ENCODE results near the gene FGF7. TPM values are rescaled to one million over a fixed set of nuclear protein-coding genes. Genes with fewer than 3 reads are reported as not detected.
"Not testable (repeated sequence)": the region's sequence is repeated elsewhere in the genome, so short reads cannot be mapped to it uniquely, and the experiment has no call there.

The FGF7 gene
- total RNA-seq, 1 experiment from 2014 or later = 0.15 TPM

DNA sequence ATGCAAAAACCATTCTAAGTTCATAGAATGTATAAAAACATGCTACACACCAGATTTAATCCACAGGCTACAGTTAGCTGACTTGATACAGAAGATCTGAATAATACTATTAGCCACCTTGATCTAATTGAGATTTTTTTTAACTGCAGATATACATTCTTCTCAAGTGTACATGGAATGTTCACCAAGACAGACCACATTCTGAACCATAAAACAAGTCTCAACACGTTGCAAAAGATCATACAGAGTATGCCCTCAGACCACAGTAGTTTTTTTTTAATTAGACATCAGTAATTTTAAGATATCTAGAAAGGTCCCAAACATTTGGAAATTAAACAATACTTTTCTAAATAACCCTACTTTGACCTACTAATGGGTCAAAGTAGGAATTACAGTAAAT lies 83.3 kb downstream of the FGF7 start (continued):
- TF ChIP-seq, protein P1, sequence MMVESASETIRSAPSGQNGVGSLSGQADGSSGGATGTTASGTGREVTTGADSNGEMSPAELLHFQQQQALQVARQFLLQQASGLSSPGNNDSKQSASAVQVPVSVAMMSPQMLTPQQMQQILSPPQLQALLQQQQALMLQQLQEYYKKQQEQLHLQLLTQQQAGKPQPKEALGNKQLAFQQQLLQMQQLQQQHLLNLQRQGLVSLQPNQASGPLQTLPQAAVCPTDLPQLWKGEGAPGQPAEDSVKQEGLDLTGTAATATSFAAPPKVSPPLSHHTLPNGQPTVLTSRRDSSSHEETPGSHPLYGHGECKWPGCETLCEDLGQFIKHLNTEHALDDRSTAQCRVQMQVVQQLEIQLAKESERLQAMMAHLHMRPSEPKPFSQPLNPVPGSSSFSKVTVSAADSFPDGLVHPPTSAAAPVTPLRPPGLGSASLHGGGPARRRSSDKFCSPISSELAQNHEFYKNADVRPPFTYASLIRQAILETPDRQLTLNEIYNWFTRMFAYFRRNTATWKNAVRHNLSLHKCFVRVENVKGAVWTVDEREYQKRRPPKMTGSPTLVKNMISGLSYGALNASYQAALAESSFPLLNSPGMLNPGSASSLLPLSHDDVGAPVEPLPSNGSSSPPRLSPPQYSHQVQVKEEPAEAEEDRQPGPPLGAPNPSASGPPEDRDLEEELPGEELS (CRISPR knock-in tag; IDR thresholded peaks at IDR 0.05) = no peak
- TF ChIP-seq, protein P2, sequence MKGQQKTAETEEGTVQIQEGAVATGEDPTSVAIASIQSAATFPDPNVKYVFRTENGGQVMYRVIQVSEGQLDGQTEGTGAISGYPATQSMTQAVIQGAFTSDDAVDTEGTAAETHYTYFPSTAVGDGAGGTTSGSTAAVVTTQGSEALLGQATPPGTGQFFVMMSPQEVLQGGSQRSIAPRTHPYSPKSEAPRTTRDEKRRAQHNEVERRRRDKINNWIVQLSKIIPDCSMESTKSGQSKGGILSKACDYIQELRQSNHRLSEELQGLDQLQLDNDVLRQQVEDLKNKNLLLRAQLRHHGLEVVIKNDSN (CRISPR knock-in tag; IDR thresholded peaks at IDR 0.05) = no peak
- TF ChIP-seq, protein P3, sequence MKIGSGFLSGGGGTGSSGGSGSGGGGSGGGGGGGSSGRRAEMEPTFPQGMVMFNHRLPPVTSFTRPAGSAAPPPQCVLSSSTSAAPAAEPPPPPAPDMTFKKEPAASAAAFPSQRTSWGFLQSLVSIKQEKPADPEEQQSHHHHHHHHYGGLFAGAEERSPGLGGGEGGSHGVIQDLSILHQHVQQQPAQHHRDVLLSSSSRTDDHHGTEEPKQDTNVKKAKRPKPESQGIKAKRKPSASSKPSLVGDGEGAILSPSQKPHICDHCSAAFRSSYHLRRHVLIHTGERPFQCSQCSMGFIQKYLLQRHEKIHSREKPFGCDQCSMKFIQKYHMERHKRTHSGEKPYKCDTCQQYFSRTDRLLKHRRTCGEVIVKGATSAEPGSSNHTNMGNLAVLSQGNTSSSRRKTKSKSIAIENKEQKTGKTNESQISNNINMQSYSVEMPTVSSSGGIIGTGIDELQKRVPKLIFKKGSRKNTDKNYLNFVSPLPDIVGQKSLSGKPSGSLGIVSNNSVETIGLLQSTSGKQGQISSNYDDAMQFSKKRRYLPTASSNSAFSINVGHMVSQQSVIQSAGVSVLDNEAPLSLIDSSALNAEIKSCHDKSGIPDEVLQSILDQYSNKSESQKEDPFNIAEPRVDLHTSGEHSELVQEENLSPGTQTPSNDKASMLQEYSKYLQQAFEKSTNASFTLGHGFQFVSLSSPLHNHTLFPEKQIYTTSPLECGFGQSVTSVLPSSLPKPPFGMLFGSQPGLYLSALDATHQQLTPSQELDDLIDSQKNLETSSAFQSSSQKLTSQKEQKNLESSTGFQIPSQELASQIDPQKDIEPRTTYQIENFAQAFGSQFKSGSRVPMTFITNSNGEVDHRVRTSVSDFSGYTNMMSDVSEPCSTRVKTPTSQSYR (CRISPR knock-in tag; IDR thresholded peaks at IDR 0.05) = no peak
- TF ChIP-seq, protein P4, sequence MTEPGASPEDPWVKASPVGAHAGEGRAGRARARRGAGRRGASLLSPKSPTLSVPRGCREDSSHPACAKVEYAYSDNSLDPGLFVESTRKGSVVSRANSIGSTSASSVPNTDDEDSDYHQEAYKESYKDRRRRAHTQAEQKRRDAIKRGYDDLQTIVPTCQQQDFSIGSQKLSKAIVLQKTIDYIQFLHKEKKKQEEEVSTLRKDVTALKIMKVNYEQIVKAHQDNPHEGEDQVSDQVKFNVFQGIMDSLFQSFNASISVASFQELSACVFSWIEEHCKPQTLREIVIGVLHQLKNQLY (CRISPR knock-in tag; IDR thresholded peaks at IDR 0.05) = no peak
- TF ChIP-seq FOXP1 (CRISPR knock-in tag; IDR thresholded peaks at IDR 0.05; ENCODE audit: borderline replicate concordance) = no peak
- TF ChIP-seq, protein P5, sequence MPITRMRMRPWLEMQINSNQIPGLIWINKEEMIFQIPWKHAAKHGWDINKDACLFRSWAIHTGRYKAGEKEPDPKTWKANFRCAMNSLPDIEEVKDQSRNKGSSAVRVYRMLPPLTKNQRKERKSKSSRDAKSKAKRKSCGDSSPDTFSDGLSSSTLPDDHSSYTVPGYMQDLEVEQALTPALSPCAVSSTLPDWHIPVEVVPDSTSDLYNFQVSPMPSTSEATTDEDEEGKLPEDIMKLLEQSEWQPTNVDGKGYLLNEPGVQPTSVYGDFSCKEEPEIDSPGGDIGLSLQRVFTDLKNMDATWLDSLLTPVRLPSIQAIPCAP (CRISPR knock-in tag; IDR thresholded peaks at IDR 0.05) = no peak

DNA sequence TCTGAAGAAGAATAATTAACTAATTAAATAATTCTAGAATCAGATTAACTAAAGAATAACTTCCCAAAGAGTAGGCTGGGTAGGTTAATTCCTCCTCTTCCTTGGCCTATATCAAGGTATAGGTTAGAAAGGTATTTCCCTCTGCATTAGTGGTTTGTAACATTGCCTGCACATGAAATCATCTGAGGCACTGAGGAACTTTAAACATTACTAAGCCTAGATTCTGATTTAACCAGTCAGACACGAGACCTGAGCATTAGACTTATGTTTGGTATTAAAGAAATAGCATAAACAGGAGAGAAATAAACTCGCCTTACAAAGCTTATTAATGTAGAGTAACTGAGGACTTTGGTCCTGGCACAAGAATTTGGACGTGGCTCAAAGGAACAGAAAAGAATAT lies 84.2 kb downstream of the FGF7 start:
- DNase-seq (ENCODE audit: low spot score) = no peak
- Mint-ChIP-seq H3K36me3 (peaks cover 13% of the 10 kb centered on the region), H3K9me3 (peaks cover 12% of the 10 kb centered on the region), H3K4me3 (no peak overlapping the region), H3K27me3 (ENCODE audit: low read depth) (no peaks in the 10 kb centered on the region), H3K27ac (no peak overlapping the region), H3K4me1 (no peaks in the 10 kb centered on the region)
- CTCF ChIA-PET = no interaction called here
- no peak for TF ChIP-seq FOXK1 (CRISPR knock-in tag; IDR thresholded peaks at IDR 0.05)
- TF ChIP-seq, protein P6, sequence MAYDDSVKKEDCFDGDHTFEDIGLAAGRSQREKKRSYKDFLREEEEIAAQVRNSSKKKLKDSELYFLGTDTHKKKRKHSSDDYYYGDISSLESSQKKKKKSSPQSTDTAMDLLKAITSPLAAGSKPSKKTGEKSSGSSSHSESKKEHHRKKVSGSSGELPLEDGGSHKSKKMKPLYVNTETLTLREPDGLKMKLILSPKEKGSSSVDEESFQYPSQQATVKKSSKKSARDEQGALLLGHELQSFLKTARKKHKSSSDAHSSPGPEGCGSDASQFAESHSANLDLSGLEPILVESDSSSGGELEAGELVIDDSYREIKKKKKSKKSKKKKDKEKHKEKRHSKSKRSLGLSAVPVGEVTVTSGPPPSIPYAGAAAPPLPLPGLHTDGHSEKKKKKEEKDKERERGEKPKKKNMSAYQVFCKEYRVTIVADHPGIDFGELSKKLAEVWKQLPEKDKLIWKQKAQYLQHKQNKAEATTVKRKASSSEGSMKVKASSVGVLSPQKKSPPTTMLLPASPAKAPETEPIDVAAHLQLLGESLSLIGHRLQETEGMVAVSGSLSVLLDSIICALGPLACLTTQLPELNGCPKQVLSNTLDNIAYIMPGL (CRISPR knock-in tag; IDR thresholded peaks at IDR 0.05) = no peak
- POLR2A ChIA-PET = no interaction called here
- ATAC-seq = no peak

DNA sequence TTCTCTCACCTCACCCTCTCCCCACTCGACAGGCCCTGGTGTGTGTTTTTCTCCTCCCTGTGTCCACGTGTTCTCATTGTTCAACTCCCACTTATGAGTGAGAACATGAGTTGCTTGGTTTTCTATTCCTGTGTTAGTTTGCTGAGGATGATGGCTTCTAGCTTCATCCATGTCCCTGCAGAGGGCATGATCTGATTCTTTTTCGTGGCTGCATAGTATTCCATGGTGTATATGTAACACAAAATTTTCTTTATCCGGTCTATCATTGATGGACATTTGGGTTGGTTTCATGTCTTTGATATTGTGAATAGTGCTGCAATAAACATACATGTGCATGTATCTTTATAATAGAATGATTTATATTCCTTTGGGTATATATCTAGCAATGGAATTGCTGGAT lies 89.7 kb downstream of the FGF7 start:
- H3K4me3 Mint-ChIP-seq; POLR2A ChIA-PET; H3K9me3 Mint-ChIP-seq; DNase-seq (ENCODE audit: low spot score); H3K36me3 Mint-ChIP-seq; ATAC-seq; H3K27ac Mint-ChIP-seq; H3K27me3 Mint-ChIP-seq (ENCODE audit: low read depth); CTCF ChIA-PET; H3K4me1 Mint-ChIP-seq: not testable (repeated sequence)

DNA sequence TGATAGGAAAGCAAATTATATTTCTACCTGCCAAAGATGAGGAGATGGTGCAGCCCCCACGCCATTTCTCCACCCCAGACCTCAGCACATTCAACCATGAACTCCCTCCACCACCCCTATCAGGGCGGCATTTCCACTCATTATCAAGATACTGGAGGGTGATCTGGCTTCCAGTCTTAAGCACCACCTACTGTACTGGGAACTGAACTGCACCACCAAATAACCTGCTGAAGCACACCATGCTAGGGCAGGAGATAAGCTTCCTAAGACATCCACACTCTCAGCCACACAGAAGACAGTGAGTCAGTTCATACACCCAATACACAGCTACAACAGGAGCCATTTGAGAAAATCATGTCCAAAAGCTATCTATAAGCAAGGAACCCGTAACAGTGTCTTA lies 98.8 kb downstream of the FGF7 start:
- peak; percentile 73 for ATAC-seq
- CTCF ChIA-PET = no interaction called here
- TF ChIP-seq JAZF1 (CRISPR knock-in tag; IDR thresholded peaks at IDR 0.05) = no peak
- TF ChIP-seq KAT7 (CRISPR knock-in tag; IDR thresholded peaks at IDR 0.05; ENCODE audit: borderline replicate concordance) = no peak
- TF ChIP-seq, protein P7, sequence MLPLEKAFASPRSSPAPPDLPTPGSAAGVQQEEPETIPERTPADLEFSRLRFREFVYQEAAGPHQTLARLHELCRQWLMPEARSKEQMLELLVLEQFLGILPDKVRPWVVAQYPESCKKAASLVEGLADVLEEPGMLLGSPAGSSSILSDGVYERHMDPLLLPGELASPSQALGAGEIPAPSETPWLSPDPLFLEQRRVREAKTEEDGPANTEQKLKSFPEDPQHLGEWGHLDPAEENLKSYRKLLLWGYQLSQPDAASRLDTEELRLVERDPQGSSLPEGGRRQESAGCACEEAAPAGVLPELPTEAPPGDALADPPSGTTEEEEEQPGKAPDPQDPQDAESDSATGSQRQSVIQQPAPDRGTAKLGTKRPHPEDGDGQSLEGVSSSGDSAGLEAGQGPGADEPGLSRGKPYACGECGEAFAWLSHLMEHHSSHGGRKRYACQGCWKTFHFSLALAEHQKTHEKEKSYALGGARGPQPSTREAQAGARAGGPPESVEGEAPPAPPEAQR (CRISPR knock-in tag; IDR thresholded peaks at IDR 0.05) = no peak
- no peak for TF ChIP-seq EMX1 (CRISPR knock-in tag; IDR thresholded peaks at IDR 0.05)
- TF ChIP-seq, protein P8, sequence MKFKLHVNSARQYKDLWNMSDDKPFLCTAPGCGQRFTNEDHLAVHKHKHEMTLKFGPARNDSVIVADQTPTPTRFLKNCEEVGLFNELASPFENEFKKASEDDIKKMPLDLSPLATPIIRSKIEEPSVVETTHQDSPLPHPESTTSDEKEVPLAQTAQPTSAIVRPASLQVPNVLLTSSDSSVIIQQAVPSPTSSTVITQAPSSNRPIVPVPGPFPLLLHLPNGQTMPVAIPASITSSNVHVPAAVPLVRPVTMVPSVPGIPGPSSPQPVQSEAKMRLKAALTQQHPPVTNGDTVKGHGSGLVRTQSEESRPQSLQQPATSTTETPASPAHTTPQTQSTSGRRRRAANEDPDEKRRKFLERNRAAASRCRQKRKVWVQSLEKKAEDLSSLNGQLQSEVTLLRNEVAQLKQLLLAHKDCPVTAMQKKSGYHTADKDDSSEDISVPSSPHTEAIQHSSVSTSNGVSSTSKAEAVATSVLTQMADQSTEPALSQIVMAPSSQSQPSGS (CRISPR knock-in tag; IDR thresholded peaks at IDR 0.05; ENCODE audit: borderline replicate concordance, low read depth) = no peak
- TF ChIP-seq, protein P9, sequence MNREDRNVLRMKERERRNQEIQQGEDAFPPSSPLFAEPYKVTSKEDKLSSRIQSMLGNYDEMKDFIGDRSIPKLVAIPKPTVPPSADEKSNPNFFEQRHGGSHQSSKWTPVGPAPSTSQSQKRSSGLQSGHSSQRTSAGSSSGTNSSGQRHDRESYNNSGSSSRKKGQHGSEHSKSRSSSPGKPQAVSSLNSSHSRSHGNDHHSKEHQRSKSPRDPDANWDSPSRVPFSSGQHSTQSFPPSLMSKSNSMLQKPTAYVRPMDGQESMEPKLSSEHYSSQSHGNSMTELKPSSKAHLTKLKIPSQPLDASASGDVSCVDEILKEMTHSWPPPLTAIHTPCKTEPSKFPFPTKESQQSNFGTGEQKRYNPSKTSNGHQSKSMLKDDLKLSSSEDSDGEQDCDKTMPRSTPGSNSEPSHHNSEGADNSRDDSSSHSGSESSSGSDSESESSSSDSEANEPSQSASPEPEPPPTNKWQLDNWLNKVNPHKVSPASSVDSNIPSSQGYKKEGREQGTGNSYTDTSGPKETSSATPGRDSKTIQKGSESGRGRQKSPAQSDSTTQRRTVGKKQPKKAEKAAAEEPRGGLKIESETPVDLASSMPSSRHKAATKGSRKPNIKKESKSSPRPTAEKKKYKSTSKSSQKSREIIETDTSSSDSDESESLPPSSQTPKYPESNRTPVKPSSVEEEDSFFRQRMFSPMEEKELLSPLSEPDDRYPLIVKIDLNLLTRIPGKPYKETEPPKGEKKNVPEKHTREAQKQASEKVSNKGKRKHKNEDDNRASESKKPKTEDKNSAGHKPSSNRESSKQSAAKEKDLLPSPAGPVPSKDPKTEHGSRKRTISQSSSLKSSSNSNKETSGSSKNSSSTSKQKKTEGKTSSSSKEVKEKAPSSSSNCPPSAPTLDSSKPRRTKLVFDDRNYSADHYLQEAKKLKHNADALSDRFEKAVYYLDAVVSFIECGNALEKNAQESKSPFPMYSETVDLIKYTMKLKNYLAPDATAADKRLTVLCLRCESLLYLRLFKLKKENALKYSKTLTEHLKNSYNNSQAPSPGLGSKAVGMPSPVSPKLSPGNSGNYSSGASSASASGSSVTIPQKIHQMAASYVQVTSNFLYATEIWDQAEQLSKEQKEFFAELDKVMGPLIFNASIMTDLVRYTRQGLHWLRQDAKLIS (CRISPR knock-in tag; IDR thresholded peaks at IDR 0.05; ENCODE audit: borderline replicate concordance) = no peak

More for the DNA sequence above, 98.8 kb downstream of the FGF7 start:
- Mint-ChIP-seq H3K27me3 (ENCODE audit: low read depth) (no peaks in the 10 kb centered on the region; the same call in 1 of the 2 replicates), H3K9me3 (peaks cover 67% of the 10 kb centered on the region), H3K36me3 (peaks cover 42% of the 10 kb centered on the region), H3K4me1 (no peaks in the 10 kb centered on the region), H3K27ac (no peak overlapping the region), H3K4me3 (no peak overlapping the region)
- DNase-seq (ENCODE audit: low spot score) = no peak
- POLR2A ChIA-PET = no interaction called here

Data from WTC11 (cell line).